HG03045 (cell line): ENCODE data around the gene KRTAP12-2.
"Not testable (repeated sequence)": the region's sequence is repeated elsewhere in the genome, so short reads cannot be mapped to it uniquely, and the experiment has no call there.

Experiments
- ATAC-seq: cut with Tn5 transposase; IDR thresholded peaks from one replicate; pipeline ENCODE4 v1.9.1; 2021; ENCODE audit warnings: mild to moderate bottlenecking, moderate library complexity; ENCODE audit not compliant: unreplicated experiment

KRTAP12-2 gene

DNA sequence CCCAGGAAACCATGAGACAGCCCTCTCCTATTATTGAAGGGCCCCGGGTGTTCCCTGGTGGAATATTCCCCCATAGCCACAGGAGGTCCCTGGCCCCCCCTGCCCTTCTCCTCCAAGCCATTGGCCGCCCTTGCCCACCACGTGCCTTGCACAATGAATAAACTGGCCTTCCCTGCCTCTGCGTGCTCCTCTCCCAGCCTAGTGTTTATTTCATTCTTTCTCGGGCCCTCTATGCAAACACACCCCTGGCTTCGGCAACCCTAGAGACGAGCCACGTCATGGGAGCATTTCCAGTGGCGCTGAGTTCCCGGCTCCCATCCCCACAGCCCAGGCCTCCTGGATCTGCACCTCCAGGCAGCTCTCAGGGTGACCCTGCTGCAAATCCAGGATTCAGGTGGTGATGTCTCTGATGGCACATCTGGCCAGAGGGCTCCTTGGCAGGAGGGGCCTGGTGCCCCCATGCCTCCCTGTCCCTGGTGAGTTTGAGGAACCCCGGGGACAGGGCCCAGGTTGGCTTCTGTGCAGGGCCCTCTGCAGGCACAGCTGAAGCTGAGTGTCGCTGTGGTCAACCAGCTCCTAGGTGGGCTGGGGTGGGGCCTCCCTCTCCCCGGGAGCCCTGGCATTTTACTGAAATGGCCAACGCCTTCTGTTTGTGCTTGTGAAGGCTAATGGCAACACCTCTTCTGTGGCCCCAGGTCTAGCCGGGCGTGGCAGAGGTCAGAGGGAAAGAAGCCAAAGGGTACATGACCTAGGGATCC is 36.4 kb upstream of the KRTAP12-2 start:
- ATAC-seq = no peak

DNA sequence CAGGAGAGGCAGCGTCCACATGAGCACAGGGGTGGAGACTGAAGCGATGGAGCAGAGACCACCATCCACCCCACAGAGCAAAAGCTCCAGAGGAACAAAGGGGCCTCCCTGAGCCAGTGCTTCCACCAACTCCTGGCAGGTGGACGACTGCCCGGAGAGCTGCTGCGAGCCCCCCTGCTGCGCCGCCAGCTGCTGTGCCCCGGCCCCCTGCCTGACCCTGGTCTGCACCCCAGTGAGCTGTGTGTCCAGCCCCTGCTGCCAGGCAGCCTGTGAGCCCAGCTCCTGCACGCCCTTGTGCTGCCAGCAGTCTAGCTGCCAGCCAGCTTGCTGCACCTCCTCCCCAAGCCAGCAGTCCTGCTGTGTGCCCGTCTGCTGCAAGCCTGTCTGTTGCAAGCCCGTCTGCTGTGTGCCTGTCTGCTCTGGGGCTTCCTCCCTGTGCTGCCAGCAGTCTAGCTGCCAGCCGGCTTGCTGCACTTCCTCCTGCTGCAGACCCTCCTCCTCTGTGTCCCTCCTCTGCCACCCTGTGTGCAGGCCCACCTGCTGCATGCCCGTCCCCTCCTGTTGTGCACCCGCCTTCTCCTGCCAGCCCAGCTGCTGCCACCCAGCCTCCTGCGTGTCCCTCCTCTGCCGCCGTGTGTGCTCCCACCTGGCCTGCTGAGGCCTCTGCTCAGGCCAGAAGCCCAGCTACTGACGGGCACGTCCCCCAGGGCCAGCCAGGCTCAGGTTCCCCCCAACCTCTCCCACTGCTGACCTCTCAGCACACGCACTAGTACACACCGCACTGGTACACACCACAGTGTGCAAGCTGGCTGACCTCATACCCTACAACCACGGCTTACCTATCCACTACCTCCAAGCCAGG is 35.6 kb upstream of the KRTAP12-2 start:
- no peak for ATAC-seq

DNA sequence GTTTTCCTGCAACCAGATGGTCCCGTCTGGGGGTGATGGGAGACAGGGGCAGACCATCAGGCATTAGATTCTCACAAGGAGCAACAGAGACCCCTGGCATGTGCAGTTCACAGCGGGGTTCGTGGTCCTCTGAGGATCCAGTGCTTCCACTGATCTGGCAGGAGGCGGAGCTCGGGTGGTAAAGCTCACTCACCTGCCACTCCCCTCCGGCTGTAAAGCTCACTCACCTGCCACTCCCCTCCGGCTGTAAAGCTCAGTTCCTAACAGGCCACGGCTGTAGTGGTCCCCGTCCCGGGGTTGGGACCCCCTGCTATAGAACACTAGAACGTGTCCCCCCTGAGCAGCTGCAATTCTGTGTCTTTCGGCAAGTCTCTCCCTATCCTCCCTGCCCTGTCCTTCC is 34.8 kb upstream of the KRTAP12-2 start:
- ATAC-seq = no peak

DNA sequence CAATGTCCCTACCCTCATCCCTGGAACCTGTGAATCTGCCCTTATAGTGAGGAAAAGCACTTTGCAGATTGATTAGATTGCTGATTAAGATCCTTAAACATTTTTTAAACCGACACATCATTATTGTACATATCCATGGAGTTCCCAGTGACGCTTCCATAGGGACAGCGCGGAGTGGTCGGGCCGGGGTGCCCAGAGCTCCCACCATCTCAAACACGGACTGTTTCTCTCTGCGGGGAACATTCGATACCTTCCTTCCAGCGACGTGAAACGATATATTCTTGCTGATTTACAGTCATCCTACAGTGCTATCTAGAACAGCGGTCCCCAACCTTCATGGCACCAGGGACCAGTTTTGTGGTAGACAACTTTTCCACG is 34.3 kb upstream of the KRTAP12-2 start:
- no peak for ATAC-seq

DNA sequence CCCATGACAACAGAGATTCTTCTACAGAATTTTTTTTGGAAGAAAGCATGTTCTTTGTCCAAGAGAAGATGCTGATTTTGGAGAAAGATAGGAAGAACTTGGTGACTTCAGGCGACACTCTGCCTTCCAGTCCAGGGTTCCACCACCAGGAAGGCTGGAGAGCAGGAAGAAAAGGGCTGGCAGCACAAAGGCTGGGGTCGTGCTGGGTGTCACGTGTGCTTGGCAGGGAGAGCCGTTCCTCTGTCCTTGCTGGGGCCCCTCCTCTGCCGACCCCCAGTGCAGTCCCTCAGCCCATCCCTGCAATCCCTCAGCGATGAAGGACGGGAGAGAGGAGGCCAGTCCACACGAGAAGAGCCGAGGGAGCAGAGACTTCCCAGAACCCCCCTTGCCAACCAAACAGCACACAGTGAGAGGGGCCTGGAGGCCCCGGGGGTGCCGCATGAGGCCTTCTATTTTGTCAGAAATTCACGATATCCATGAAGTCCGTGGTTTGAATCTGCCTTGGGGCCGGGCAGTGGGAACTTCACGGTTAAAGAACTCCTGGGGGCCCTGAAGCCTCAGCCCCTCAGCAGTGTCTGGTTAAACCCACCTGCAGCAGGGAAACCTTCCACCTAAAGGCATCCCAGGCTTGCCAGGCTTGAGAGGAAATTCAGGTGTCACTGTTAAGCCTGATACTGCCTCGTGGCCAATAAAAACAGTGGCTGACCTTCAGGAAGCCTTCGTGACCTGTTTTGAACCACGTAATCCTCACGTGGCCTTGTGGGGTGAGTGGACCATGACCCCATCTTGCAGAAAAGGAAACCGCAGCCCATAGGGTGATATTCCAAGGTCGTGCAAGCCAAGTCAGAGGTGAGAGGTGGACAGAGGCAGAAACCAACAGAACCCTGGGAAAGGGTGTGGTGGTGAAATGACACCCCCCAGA is 33.6 kb upstream of the KRTAP12-2 start:
- ATAC-seq = no peak

DNA sequence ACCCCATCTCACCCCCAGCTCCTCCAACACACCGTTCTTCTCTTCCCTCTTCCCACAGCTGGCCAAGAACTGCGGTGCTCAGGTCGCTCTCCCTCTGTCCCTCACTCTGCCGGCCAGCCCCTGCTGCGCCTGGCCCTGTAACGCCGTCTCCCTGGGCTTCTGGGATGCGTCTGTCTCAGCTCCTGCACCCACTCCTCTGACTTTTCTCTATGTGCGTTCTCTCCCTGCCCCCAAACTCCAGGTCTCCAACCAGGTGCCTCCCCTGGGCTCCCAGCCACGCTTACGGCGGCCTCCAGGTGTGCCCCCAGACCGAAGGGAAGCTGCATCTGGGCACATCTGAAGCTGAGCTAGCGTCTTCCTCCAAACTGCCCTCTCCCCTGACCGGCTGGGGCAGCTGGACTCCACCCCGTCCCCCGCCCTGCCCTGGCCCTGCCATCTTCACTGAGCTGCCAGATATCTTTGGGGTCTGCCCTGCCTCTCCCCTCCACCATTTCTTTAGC is 32.8 kb upstream of the KRTAP12-2 start:
- ATAC-seq = no peak

DNA sequence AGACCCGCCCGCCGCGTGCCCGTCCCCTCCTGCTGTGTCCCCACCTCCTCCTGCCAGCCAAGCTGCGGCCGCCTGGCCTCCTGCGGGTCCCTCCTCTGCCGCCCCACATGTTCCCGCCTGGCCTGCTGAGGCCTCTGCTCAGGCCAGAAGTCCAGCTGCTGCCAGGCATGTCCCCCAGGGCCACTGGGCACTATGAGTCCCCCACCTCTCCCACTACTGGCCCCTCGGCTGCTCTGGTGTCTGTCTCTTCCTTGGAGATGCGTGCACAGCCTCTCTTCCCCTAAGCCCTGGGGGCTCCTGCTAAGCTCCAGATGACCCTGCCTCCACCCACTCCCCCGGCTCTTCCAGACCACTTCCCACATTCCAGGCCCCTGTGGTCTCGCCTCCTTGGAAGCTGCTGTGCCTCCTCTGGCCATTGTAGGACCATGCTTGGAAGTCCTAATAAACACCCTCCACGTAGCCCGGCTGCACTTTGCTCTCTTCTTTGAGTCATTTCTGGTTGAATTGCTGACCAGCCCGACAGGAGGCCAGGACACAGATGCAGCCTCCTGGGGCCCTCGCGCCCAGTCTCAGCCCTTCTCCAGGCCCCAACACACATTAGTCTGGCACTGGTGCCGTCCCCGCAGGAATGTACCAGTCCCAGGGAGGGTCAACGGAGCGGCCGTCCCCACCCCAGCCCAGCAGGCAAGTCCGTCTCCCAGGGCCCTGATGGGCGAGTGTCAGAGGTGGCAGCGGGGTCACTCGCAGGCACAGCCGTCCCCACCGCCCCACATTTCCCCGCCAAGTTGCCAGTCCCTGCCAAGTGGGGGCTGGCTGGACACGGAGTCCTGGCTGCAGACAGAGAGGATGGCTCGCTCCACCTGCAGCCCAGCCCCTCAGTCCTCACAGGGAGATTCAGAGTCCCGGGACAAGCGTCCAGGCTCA is 31.3 kb upstream of the KRTAP12-2 start:
- no peak for ATAC-seq

DNA sequence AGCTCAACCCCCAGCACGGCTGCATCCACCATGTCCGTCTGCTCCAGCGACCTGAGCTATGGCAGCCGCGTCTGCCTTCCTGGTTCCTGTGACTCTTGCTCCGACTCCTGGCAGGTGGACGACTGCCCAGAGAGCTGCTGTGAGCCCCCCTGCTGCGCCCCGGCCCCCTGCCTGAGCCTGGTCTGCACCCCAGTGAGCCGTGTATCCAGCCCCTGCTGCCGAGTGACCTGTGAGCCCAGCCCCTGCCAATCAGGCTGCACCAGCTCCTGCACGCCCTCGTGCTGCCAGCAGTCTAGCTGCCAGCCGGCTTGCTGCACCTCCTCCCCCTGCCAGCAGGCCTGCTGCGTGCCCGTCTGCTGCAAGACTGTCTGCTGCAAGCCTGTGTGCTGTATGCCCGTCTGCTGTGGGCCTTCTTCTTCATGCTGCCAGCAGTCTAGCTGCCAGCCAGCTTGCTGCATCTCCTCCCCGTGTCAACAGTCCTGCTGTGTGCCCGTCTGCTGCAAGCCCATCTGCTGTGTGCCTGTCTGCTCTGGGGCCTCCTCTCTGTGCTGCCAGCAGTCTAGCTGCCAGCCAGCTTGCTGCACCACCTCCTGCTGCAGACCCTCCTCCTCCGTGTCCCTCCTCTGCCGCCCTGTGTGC is 30.6 kb upstream of the KRTAP12-2 start, which contains the start of gene KRTAP10-12:
Gene KRTAP10-12 (plus strand): TSS at position 1 of the 639 bp plus-strand sequence. CDS start 30 bp downstream, at position 31.
- not testable (repeated sequence) for ATAC-seq

DNA sequence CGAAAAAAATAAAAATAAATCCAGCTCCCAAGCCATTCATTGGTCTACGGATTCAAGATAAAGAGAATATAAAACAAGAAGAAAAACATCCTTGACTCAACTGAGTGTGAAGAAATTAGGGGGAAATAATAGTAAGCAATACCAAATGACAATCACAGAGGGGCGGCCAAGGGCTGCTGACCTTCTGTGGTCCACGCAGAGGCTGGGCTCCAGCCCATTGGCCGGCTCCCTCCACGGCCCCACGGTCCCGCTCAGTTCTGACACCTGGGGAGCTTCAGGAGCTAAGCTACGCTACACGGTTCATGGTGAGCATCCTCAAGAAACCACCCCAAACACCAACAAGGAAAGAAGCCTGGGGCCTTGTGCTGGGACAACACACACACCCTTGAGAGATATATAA is 29.8 kb upstream of the KRTAP12-2 start:
- no peak for ATAC-seq

DNA sequence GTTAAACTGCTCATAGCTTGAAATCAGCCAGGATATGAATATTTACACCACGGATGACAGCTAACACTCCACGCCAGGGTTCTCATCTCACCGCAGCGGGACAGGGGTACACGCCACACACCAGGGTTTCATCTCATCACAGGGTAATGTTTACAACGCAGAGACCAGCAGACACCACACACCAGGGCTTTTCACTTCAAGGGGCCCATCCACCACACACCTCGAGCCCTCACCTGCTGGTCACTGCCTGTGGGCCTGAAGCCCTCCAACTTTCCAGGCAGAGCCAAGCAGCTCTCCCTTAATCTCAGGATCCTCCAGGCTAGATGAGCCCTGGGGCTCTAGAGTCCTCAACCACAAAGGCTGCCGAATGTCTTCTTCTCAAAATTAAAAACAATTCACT is 28.9 kb upstream of the KRTAP12-2 start:
- ATAC-seq = no peak

DNA sequence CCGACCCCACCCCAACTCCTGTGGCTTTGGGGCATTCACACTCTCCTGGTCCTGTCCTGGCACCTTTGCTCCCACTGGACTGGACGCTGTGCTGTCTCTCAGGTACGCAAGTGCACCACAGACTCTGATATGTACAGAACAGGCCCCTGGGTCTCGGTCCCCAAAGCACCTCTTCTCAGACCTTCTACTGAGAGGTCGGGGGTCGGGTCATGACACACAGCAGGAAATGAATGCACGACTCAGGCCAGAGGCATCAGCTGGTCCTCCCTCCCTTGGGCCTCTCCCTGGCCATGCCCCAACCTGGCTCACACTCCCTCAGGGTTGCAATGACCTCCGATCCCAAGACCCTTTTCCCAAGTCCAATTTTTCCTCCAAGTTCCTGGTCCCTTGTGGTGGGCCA is 28.5 kb upstream of the KRTAP12-2 start:
- ATAC-seq = no peak

DNA sequence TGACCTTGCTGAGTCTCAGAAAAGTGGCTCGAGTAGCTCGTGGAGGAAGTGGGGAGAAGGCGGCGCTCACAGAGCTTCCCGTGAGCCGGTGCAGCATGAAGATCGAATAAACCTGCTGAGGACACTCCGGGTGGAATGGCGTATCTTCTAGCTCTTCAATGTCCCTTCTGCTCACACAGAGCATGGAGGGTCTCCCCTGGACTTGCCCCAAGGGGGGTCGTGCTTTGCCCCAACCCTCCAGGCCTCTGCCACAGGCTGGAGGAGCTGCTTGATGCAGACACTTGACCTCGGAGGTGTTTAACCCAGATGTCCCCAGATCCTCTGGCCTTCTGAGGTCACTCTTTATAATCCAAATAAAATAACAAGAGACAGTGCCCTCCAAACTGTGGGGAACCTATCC is 28.0 kb upstream of the KRTAP12-2 start:
- no peak for ATAC-seq

DNA sequence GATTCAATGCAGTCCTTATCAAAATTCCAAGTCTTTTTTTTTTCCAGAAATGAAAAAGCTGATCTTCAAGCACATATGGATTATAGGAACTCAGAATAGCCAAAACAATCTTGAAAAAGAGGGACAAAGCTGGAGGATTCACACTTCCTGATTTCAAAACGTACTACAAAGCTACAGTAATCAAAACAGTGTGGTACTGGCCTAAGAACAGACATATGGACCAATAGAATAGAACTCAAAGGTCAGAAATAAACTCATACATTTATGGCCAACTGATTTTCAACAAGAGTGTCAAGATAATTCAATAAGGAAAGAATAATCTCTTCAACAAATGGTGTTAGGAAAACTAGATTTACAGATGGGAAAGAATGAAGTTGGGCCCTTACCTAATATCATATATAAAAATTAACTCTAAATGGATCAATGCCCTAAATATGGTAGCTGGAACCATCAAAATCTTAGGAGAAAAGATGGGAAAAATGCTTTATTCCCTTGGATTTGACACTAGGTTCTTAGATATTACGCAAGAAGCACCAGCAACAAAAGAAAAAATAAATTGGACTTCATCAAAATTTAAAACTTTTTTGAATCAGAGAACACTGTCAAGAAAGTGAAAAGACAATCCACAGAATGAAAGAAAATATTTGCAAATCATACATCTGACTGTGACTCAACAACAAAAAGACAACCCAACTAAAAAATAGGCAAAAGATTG is 26.2 kb upstream of the KRTAP12-2 start:
- no peak for ATAC-seq

DNA sequence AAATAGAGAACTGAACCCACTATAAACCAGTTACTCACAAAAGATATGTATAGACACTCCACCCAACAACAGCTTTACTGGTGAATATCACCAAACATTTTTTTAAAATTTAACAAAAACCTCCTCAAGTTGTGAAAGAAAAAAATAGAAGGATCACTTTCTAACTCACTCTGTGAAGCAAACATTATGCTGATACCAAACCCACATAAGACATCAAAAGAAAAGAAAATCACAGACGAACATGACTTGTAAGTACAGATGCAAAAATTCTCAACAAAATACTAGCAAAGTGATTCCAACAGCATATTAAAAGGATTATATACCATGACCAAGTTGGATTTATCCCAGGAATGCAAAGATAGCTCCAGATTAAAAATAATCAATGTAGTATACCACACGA is 25.0 kb upstream of the KRTAP12-2 start:
- no peak for ATAC-seq

DNA sequence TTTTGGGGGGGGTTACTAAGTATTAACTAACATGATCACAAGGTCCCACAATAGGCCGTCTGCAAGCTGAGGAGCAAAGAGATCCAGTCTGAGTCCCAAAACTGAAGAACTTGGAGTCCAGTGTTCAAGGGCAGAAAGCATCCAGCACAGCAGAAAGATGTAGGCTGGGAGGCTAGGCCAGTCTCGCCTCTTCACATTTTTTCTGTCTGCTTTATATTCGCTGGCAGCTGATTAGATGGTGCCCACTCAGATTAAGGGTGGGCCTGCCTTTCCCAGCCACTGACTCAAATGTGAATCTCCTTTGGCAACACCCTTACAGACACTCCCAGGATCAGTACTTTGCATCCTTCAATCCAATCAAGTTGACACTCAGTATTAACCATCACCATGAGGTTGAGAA is 23.0 kb upstream of the KRTAP12-2 start:
- ATAC-seq = not testable (repeated sequence)

DNA sequence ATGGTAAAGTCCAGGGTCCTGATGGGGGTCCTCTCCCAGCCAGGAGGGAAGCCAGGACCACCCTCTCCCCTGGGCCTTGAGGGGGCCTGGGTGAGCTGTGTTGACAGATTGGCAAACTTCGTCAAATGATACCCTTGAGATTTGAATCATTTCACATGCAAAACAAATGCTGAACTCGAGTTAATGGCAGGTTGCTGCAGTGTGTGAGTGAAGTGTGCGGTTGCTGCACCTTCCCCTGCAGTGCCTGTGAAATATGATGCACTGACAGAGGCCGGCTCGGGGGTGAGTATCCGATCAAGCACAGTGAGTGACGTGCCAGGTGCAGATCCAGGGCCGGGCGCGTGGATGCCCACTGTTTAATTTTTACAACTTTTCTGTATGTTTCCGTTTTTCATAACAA is 20.9 kb upstream of the KRTAP12-2 start:
- no peak for ATAC-seq

DNA sequence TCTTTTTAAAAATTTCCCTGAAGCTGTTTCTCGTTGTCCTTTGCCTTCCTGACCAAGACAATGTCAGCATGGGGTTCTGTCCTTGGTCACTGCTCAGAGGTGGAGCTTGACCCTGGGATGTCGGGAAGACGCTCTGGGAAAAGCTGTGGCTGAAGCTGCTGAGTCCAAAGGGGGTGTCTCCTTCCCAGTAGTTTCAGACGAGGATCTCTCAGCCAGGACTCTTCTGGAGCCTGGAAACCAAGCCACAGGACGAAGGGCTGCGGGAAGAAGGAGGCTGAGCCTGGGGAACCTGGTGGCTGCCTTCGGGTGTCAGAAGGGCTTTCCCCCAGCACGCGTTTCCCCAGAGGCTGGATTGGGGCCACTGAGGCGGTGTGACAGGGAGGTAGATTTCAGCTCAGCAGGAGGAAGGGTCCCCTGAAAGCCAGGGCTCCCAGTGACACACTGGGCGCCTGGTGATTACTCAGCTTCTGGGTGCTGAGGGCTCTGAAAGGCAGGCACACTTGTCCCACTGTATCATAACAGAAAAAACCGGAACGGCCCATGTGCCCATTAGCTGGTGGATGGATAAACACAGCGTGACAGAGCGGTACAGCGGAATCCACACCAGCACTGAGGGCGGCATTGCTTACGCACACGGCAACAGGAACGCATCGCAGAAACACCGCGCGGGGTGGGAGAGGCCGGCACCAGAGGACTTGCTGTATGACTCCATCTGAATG is 20.3 kb upstream of the KRTAP12-2 start:
- no peak for ATAC-seq
